H1 (cell line): ENCODE data around the gene FIZ1. TPM values are rescaled to one million over a fixed set of nuclear protein-coding genes. Genes with fewer than 3 reads are reported as not detected.

Experiments
- ATF2 ChIP-seq: IDR thresholded peaks from 2 replicates; pipeline ENCODE4 v1.6.1; 2012; ENCODE audit warnings: low read length, inconsistent platforms
- BACH1 ChIP-seq: IDR thresholded peaks from 2 replicates; pipeline ENCODE4 v1.6.1; 2012; ENCODE audit warnings: low read length, improper control_type of control experiment
- BCL11A ChIP-seq, 2 experiments: IDR thresholded peaks; one replicate each; pipeline ENCODE4 v1.6.1; 2011; ENCODE audit warnings: low read depth in 2 of 2, low read length in 2 of 2, mild to moderate bottlenecking in 2 of 2
- SIN3A ChIP-seq, 2 experiments: IDR thresholded peaks in 1 of 2; conservative IDR thresholded peaks in 1 of 2; 2 replicates each; pipeline ENCODE4 v1.6.1; 2011 to 2012; ENCODE audit warnings: low read length in 2 of 2, improper control_type of control experiment in 1 of 2, low read depth in 1 of 2, mild to moderate bottlenecking in 1 of 2
- SP2 ChIP-seq: IDR thresholded peaks from 2 replicates; pipeline ENCODE4 v1.6.1; 2012; ENCODE audit warnings: mild to moderate bottlenecking, low read length, inconsistent platforms
- SUZ12 ChIP-seq: fragments of 200-600 bp; sonication (generic); IDR thresholded peaks from 2 replicates; pipeline ENCODE4 v1.6.1; 2012; ENCODE audit warnings: mild to moderate bottlenecking, inconsistent platforms, low read length, moderate library complexity, mixed read lengths
- TBP ChIP-seq: IDR thresholded peaks from 2 replicates; pipeline ENCODE4 v1.6.1; 2011; ENCODE audit warnings: low read depth, low read length, improper control_type of control experiment
- polyA plus RNA-seq, 7 experiments: library from polyadenylated mRNA; depleted of rRNA in 3 of 7; stranded (reverse) in 5 of 7; unstranded in 2 of 7; fragments of >200 nt in 5 of 7; fragments of 200-250 nt in 2 of 7; gene quantifications; 1 replicate in 5 of 7; 2 replicates in 1 of 7; 4 replicates in 1 of 7; pipeline versions ENCODE4 v1.2.1 to v1.2.3, GENCODE V29; 2011 to 2013; ENCODE audit warnings: missing spikeins in 2 of 7, mixed read lengths in 2 of 7
- total RNA-seq: library from RNA; stranded (reverse); fragmentation: NEBNext Ultra II Directional; extraction: Animal tissue kit (Norgen Biotek cat#: 25700); gene quantifications from 2 replicates; pipeline ENCODE4 v1.2.1, GENCODE V29; 2021

FIZ1 gene
- total and polyA plus RNA-seq, 2 of the 8 experiments (the other 6 are each of a cell fraction or from before 2014, with no cell fraction given) = 9.1 to 18.5 TPM

- TF ChIP-seq SIN3A (conservative IDR thresholded peaks at IDR 0.05 in 1 of 2, IDR thresholded peaks at IDR 0.05 in 1 of 2; ENCODE audit: low read depth in 1 of 2, low read length in 2 of 2) (no peak), TBP (no peak), BCL11A (IDR thresholded peaks at IDR 0.05; ENCODE audit: low read depth in 2 of 2, low read length in 2 of 2) (no peak), SP2 (no peak), BACH1 (no peak), ATF2 (no peak), SUZ12 (no peak)
These were observed 8.7 kb downstream of the FIZ1 start (continued) for GRCh38 chr19:55590617-55591016.
